GM18511 (cell line): ENCODE results near the gene KRT85.
A peak's percentile ranks its signal among the peaks of the same experiment; 100 is the strongest.

Source experiments
- ATAC-seq: cut with Tn5 transposase; IDR thresholded peaks from one replicate; pipeline ENCODE4 v1.9.1; 2021; ENCODE audit warnings: mild to moderate bottlenecking, moderate library complexity; ENCODE audit not compliant: unreplicated experiment

Gene KRT85

DNA sequence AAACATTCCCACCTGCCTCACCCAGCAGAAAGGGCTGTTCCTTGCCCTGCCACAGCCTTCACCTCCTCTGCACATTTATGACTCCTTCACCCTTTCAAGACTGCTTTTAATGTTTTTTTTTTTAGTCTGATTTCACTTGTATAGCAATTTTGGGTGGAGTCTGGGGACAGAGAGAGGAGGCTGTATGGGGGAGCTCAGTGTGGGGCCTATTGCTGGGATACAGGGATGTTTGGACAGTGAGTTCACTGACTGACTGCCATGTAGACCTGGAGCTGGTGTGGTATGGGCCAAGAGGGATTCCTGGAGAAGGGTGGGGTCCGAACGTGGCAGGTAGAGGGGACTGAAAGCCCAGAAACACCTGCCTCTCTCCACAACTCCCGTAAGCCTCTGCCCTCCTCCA lies 1.9 kb upstream of the KRT85 start:
- ATAC-seq = no peak

DNA sequence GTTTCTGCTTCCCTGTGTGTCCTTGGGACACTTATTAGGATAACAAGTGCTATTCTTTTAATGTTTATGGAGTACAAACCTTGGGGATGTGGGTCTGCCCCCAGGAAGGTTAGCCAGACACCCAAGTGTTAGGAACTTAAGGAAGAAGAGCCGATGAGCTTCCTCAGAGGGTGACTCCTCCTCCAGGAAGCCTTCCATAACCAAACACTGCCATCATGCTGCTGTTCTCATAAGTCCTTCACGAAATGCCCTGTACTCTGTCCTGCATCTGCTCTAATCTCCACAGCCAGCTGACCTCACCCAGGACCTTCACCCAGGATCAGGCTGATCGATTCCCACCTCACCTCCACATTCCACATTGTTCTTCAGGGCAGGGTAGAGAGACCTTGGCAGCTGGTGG lies 1.2 kb upstream of the KRT85 start:
- no peak for ATAC-seq

DNA sequence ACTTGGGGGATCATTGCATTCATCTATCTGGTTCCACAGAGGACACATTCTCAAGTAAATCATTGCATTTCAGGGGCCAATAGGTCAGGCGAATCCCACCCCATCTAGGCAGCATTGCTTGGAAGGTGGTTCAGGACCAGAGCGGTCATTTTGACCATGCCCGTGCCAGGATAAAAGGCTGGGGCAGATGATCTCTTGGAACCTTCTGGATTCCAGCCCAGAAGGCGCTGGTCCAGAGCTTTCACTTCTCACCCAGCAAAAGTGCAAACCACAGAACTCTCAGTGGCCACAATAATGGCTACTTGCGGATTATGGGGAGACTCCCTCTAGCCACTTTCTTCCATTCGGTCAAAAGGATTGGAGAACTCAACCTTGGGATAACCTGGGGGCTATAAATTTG lies 595 bp upstream of the KRT85 start:
- no peak for ATAC-seq

DNA sequence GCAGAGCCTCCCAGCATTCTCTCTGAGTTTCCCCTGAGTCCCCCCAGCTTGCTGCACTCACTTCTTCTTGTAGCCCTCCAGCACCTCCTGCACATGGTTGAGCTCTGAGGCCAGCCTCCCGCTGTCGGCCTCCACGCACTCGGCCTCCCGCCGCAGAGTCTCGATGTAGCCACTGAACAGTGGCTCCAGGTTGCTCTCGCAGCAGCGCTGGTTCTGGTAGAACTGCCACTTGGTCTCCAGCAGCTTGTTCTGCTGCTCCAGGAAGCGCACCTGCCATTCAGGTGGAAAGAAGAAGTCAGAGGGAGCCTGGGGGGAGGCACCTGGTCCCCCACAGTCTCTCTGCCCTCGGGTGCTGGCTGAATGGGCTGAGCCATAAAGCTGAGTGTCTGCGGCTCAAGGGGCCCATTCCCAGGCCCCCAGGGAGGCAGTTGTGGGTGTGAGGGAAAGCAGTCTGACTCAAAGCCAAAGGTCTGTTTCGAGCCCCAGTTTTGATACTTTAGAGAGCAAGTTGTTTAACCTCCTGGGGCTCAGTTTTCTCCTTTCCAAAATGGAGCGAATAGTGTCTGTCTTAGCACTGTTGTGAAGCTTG lies 2.3 kb downstream of the KRT85 start:
- ATAC-seq = no peak

DNA sequence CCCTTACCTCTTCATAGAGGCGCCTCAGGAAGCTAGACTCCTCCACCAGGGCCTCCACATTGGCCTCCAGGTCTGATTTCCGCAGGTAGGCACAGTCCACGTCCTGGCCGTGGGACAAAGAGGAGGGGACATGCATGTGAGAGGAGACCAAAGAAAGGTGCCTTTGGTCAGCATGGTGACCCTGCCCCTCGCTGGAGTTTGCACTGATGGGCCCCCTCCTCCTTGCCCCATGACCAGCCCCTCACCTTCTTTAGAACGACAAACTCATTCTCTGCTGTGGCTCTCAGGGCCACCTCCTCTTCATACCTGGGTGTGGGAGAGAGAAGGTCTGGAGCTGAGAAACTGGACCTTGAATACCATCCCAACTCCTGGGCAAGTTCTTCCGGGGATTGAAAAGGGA lies 3.2 kb downstream of the KRT85 start:
- no peak for ATAC-seq

DNA sequence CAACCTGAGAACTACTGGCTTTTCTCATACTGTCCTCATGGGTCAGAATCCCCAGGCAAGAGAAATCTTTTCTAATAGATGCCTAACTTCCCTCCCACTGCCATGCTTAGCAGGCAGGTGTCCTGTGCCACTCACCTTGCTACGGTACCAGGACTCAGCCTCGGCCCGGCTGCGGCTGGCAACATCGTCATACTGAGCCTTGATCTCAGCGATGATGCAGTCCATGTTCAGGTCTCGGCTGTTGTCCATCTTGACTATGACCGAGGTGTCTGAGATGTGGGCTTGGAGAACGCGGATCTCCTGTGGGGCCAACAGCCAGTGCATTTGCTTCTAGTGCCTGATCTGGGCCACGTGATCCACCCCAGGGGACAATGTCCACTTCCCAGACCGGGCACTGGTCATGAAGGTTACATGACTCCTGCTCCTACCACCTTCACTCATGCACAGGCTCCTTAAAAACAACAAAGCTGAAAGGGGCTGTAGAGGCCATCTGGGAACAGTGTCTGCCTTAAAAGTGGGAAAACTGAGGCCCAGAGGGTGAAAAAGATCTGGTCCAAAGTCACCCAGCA lies 4.1 kb downstream of the KRT85 start:
- ATAC-seq = no peak

DNA sequence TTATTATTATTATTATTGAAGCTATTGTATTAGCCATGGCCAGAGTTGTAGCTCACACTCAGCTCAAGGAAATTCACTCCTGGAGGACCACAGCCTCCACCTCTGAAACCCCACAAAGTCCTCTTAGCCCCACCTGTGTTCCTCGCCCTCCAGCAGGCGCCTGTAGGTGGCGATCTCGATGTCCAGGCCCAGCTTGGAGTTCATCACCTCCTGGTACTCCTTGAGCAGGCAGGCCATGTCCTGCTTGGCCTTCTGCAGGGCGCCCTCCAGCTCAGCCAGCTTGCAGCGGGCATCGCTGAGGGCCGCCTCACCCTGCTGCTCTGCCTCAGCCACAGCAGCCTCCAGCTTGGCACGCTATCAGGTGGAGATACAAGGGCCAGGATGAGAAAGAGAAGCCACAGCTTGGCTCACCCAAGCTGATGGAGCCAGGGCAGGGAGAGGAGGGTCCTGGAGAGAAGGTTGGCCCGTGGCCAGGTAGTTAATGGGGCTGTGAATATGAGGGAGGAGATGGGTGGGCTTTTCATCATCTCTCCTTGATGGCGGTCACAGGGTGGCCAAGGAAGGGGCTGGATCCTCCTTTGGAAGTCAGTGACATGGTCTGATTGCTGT lies 5.1 kb downstream of the KRT85 start:
- no peak for ATAC-seq

DNA sequence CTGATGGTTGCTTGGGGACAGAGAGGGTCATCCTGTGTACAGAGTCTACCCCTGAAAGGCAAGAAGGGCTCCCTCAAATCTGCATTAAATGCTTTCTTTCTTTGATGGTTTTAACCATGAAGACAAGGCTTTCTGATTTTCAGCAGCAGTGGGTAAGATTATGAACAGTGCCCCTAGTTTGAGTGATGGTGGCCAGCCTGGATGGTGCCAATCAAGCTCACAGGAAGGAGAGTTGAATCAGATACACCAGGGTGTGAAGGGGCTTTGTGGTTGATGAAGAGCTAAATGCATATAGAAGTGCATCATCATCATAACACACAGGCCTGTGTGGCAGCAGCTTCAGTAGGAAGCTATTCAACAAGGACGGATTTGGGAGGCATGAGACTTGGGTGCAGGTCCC lies 5.7 kb downstream of the KRT85 start:
- ATAC-seq = no peak

DNA sequence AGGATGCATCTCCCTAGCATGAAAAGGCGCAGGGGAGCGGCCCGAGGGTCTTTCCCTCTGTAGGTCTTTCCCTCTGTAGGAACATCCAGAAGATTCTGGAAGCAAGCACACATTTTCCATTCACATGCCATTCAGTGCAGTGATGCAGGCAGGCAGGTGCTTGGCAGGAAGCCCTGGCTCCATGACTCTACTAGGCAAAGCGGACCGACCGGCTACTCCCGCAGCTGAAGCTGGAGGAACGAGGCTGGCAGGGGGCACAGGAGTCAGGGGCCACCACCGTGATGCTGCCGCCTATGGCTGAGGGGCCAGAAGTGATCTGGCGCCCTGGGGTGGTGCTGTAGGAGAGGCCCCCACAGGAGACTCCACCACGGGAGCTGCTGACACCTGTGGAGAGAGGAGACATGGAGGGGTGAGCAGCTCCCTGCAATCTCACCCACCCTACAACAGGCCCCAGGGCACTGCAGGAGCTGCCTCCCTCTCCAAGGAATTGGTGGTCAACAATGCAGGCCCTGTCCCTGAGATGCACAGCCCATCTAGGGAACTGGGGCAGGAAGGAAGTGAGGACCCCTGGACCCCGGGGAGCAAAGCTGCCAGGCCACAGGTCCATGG lies 6.5 kb downstream of the KRT85 start:
- no peak for ATAC-seq

DNA sequence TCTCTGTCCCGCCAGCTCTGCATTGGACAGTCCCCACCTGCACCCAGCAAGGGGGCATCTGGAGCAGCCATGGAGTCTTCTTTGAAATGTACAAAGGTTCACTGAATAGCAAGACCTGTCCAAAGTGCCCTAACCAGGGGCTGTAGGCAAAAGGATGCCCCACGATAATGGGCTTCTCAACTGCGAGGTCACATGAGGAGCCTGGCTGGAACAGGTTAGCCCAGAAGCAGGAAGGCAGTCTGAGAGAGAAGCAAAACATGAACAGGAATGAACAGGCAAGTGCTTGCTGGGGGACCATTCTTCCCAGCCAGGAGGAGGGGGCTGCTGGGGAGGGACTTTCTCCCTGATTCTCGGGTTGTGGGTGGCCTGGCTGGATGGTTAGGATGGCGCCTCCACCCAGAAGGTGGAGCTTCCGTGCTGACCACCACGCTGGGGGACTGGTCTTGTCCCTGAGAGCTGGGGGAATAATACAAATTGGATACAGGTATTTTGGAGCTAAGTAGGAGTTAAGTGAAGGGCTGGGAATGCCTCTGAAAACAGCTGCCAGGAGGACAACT lies 7.1 kb downstream of the KRT85 start:
- no peak for ATAC-seq

DNA sequence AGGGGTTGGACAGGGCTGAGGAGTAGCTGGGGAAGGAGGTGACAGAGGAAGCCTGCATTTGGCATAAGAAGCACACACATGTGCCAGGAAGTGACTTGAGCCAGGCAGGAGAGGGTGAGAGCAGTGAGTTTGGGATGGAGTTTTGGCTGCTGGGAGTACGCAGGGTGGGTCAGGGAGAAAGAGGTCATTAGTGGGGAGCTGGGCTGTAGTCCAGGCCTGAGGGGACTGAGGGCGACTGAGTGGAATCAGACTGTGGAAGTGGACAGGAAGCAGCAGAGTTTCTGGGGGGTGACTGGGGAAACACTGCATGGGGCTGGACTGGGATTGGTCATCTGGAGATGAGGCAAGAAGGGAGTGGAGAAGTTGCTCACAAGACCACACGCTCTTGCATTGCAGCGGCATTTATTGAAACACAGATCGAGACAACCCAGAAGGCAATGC lies 7.6 kb downstream of the KRT85 start:
- ATAC-seq = no peak

DNA sequence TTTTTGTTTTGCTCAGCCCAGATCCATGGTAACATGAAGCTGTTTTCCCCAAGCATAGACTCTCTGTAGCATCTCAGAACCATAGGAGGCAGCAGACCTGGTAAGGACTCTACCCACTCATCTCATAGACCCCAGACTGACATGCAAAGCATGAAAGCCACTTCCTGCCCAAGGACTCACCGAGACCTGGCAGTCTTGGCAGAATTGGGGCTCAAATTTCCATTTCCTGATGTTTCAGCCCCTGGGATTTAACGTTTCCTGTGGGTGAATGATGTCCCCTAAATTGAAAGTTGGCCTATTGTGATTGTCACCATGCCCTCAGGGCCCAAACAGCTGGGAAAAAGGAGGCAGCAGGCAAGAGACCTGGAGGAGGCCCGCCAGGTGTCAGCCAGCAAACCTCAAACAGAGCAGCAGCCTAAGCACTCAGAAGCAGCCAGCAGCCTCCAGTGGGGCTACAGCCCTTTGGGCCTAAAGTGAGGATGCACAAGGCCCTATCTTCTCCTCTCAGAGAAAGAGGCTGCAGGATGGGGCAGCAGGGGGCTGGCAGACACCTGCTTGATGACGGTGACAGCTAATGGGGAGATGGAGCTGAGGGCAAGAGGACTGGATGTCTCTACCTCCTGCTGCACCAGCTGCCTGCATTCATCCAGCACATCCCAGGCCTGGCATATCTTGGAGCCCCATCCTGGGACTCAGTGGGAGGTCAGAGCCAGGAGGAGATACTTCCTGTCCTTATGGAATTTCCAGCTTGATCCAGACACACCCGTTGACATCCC lies 8.5 kb downstream of the KRT85 start:
- peak; percentile 97 for ATAC-seq

DNA sequence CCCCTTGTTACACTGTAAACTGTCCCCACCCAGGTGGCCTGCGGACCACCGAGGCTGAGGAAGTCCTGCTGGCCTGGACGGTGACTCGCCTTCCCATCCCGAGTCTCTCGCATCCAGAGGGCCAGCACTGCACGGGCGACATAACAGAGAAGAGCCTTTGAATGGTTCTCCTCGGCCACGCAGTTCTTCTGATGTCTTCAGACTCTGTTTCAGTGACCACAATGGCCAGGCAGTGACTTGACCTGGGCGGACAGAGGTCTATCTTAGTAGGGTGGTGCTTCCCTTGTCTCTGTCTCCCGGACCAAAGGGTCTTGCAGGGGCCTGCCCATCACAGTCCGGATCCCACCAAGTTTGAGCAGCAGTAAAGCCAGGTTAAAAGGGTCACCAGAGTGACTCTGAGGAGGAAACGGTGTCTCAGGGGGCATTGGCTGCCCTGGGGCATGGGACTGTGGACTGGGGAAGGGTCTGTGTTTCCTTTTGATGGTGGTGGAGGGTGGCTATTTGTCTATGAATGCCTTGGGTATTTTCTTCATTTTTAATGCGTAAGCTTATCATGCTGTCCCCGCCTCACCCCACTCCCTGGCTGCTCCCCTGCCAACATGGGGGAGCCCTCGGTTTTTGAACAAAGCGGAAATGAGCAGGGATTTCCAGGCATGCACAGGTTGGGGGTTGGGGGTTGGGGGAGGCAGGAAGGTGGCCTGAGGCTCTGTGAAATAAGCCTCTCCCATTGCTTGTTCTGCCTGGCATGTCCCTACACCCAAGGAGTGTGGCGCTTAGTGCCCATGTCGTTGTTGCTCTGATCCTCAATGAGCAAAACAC lies 10.3 kb downstream of the KRT85 start:
- ATAC-seq = no peak

DNA sequence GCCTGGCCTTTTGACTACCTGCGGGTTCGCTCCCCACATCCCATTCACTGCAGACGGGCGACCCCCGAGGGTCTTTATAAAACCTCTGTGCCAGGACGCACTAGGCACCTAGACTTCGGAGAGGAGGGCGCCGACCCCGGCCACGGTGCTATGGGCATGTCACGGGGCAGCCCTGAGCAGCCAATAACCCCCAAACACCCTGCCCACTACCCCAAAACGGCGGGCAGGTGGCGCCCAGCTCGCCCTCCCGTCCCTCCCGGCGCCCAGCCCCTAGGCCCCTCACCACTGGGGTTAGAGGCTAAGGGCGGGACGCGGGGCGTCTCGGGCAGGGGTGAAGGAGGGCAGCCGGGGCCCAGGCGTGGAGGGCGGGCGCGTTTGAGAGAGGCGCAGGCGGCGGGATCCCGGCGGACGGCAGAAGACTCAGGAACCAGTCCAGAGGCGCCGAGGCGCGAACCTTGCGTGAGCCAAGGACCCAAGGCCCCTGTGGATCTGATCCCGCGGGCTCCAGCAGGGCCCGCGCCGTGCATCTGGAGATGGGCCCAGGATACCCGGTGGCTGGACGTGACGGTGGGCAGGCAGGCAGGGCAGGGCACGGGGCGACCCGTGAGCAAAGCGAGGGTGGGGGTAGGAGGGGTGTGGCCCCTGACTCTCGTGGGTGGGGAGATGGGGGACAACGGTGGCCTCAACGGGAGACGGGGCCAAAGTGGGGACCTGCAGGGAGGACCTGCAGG lies 11.1 kb downstream of the KRT85 start:
- ATAC-seq = no peak

DNA sequence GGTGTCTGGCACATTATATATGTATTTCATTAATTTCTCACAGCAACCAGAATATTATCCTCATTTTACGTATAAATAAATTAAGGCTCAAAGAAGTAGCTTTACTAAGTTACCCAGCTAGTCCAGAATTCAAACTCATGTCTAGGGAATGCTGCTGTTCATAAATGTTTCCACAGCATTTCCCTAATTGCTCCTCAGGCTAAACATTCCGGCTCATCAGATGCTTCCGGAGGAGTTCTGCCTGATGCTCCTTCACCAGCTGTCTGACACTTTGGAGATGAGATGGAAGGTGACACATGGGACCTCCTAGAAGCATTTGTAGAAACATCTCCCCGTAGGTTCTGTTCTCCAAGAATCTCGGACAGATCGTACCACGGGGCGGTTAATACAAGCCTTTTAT lies 12.1 kb downstream of the KRT85 start:
- ATAC-seq = no peak

DNA sequence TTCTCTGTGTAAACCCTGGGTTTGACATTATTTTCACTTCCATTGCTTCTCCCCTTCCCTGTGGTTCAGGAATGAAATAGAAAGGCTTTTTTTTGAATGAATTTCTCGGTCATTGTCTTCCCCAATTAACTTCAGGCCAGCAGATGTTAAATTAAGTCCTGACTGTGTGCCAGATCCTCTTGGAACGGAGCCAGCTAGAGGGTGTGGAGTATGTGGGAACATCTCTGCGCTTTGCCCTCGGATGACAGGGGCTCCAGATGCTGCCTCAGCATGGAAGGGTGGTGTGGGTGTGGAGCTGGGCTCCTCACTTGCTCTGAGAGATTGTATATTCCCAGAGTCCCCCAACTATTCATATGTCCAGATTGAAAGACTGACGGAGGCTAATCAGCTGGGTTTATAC lies 13.1 kb downstream of the KRT85 start:
- ATAC-seq = no peak

DNA sequence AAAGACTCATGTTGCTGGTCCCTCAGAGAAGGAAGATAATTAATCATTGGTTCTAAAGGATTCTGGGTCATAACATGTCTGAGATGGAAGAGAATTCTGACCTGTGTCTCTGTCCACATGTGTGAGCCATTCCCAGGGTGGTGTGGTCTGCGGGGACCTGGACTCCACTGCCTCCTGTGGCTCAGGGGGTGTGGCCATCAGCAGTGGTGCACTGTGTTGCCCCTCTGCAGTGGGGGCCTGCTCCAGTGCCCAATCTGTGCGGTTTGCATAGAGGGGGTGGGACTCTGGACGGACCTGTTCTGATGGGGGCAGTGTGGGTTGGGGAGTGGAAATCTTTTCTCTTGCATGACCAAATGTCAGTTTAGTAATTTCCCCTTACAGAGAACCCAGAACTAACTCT lies 13.5 kb downstream of the KRT85 start:
- no peak for ATAC-seq

DNA sequence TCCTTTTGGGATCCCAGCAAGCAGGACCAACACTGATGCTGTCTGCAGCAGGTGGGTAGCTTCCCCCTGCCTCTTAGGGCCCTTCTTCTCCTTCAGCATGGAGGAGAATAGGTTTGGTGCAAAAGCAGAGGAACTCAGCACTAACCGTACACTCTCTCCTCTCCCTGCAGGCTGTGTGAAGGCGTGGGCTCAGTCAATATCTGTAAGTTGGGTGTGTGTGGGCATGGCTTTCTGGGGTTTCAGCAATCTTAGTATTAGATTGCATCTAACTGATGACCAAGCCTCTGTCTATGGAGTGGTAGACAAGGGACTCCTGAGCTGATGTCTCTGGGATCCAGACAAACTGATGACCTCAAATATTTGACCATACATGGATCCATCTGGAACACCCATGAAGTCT lies 14.3 kb downstream of the KRT85 start:
- no peak for ATAC-seq

DNA sequence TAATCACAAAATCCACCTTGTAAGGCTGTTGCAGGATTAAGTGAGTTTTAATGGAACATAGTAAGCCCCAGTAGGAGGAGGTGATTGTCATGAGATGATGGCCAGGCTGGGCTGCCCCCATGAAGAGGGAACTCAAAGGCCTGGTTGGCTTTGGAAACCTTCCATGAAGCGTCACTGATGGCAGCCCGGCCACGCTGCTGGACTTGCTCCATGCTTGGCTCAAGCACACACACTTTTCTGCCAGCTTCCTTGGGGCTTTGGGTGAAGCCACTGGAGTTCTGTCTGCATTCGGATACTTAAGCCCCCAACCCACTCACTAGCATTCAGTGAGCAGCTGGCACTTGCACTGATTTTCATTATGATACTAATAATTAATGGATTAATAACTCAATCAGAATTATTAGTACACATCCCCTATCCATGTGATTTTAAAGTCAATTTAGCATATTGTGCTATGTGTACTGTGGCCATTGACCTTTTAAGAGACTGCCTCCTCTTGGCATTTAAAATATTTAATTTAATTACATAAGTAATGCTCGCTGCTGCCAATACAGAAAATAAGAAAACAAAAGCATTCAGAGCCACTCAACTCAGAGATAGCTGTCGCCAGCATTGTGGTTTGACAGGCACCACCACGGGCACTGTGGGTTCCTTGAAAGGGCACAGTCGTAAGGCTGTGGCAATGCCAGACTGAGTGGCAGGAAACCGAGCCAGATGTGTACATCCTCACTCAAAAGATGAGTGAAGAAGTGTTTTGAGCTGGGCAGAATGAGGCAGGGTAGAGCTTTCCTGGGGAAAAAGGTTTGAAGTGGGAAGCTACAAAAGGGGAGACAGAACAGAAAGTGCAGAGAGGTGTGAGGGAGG lies 15.9 kb downstream of the KRT85 start:
- no peak for ATAC-seq
